ENCODE data around the gene GPR137B. TPM values are rescaled to one million over a fixed set of nuclear protein-coding genes. Genes with fewer than 3 reads are reported as not detected.
"Not testable (repeated sequence)": the region's sequence is repeated elsewhere in the genome, so short reads cannot be mapped to it uniquely, and the experiment has no call there.

Gene GPR137B
- total RNA-seq, 2 experiments from 2014 or later, result 8.1 to 9.2 TPM

- POLR2A ChIA-PET, result interaction anchor here (0.6 kb wide), 1 partner anchor 40 kb away, joined by 3 read pairs; no protein-coding TSS in a partner anchor
- CTCF ChIA-PET, result no interaction called here
Observed at GRCh38 chr1:236172041-236172579, 29.8 kb downstream of the GPR137B start.

- CTCF ChIA-PET, result no interaction called here
Observed at GRCh38 chr1:236173174-236173767, 30.9 kb downstream of the GPR137B start.

GRCh38 chr1:236175642-236176336, 33.5 kb downstream of the GPR137B start:
- CTCF ChIA-PET, result no interaction called here
- POLR2A ChIA-PET, result no interaction called here

More at GRCh38 chr1:236173174-236173767, 30.9 kb downstream of the GPR137B start:
- POLR2A ChIA-PET, result no interaction called here

- POLR2A ChIA-PET, result no interaction called here
- CTCF ChIA-PET, result no interaction called here
Observed at GRCh38 chr1:236176337-236177336, 34.3 kb downstream of the GPR137B start.

GRCh38 chr1:236179634-236180033, 37.3 kb downstream of the GPR137B start:
- ChIA-PET POLR2A (no interaction called here), CTCF (no interaction called here)

GRCh38 chr1:236181059-236181458, 38.7 kb downstream of the GPR137B start:
- ChIA-PET CTCF (interaction anchor here (0.7 kb wide), 1 partner anchor 162 kb away, joined by 3 read pairs; no protein-coding TSS in a partner anchor), POLR2A (no interaction called here)

GRCh38 chr1:236185687-236186086, 43.3 kb downstream of the GPR137B start:
- ChIA-PET POLR2A (no interaction called here), CTCF (no interaction called here)

- POLR2A ChIA-PET, CTCF ChIA-PET: not testable (repeated sequence)
Observed at GRCh38 chr1:236186471-236186870, 44.1 kb downstream of the GPR137B start.

GRCh38 chr1:236188084-236188483, 45.7 kb downstream of the GPR137B start:
- CTCF ChIA-PET, POLR2A ChIA-PET: not testable (repeated sequence)

GRCh38 chr1:236193184-236193583, 50.8 kb downstream of the GPR137B start:
- ChIA-PET CTCF (no interaction called here), POLR2A (no interaction called here)

- ChIA-PET POLR2A (no interaction called here), CTCF (no interaction called here)
Observed at GRCh38 chr1:236200925-236201324, 58.6 kb downstream of the GPR137B start.

- CTCF ChIA-PET, result no interaction called here
- POLR2A ChIA-PET, result no interaction called here
Observed at GRCh38 chr1:236201786-236202185, 59.4 kb downstream of the GPR137B start.

- CTCF ChIA-PET, result no interaction called here
- POLR2A ChIA-PET, result no interaction called here
Observed at GRCh38 chr1:236204039-236204438, 61.7 kb downstream of the GPR137B start.

GRCh38 chr1:236204656-236205055, 62.3 kb downstream of the GPR137B start:
- CTCF ChIA-PET, result no interaction called here
- POLR2A ChIA-PET, result no interaction called here

GRCh38 chr1:236206548-236206947, 64.2 kb downstream of the GPR137B start:
- POLR2A ChIA-PET, result no interaction called here
- CTCF ChIA-PET, result no interaction called here

- POLR2A ChIA-PET, result interaction anchor here (1.2 kb wide), 1 partner anchor 74 kb away, joined by 3 read pairs; no protein-coding TSS in a partner anchor
- CTCF ChIA-PET, result no interaction called here
Observed at GRCh38 chr1:236207121-236207520, 64.8 kb downstream of the GPR137B start.

GRCh38 chr1:236207569-236207968, 65.2 kb downstream of the GPR137B start:
- ChIA-PET POLR2A (interaction anchor here (1.2 kb wide), 1 partner anchor 74 kb away, joined by 3 read pairs; no protein-coding TSS in a partner anchor), CTCF (no interaction called here)

GRCh38 chr1:236209185-236209584, 66.8 kb downstream of the GPR137B start:
- POLR2A ChIA-PET, result no interaction called here
- CTCF ChIA-PET, result no interaction called here

- POLR2A ChIA-PET, result no interaction called here
- CTCF ChIA-PET, result no interaction called here
Observed at GRCh38 chr1:236209713-236210112, 67.4 kb downstream of the GPR137B start.

- POLR2A ChIA-PET, result interaction anchor here (0.5 kb wide), 1 partner anchor 39 kb away, joined by 3 read pairs; no protein-coding TSS in a partner anchor
Observed at GRCh38 chr1:236211815-236212214, 69.5 kb downstream of the GPR137B start.

More at GRCh38 chr1:236211815-236212214, 69.5 kb downstream of the GPR137B start:
- CTCF ChIA-PET, result no interaction called here
